ENCODE measurements around the gene PRCC.

PRCC gene

DNA sequence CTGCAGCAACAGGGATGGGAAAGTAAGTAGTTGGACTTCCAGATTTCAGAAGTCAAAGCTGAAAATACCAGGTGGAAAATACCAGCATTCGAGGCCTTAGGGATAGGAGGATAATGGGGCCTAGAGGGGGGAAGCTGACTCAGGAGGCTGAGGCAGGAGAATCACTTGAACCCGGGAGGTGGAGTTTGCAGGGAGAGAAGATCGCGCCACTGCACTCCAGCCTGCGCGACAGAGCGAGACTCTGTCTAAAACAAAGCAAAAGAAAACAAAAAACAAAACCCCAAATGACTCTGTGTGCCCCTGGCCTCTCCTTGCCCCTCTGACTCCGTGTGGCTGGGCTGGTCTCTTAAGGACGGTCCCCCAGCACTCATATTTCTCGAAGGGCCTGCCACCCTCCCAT is 46.0 kb downstream of the PRCC start:
- DNase-seq (ENCODE audit: low spot score) (no peak), FAIRE-seq (no peak)

DNA sequence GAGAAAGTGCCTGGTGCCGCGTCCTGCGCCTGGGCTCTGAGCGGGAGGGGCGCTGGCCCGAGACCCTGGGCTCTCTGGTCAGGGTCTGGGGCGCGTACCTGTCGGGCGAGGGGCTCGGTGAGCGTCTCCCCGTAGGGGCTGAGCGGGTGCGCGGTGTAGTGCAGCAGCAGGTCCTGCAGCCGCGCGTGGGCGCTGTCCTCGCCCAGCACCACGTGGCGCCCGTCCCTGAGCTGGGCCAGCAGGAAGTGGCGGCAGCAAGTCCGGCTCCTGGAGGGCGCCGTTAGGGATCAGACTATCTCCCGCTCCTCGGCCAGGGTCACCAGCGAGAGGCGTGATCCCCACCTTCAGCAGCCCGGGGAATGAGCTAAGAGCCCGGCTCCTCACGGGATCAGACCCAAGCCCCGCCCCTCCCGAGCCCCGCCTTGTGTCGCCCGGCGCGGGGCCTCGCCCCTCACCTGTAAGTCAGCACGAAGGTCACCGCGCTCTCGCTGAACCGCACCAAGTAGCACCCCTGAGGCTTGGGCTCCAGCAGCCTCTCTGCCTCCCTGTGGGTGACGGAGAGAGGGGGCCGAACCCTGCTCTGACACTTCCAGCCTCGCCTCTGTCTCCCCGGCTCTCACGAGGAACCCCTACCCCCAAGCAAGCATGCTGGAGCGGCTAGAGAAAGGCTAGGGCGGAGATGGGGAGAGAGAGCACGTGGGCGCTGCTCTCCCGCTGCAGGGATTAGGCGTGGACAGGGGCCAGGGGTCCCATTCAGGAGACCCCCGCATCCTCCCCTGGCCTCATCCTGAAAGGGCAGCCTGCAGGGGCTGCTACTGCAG is 46.6 kb downstream of the PRCC start:
- no peak for FAIRE-seq

DNA sequence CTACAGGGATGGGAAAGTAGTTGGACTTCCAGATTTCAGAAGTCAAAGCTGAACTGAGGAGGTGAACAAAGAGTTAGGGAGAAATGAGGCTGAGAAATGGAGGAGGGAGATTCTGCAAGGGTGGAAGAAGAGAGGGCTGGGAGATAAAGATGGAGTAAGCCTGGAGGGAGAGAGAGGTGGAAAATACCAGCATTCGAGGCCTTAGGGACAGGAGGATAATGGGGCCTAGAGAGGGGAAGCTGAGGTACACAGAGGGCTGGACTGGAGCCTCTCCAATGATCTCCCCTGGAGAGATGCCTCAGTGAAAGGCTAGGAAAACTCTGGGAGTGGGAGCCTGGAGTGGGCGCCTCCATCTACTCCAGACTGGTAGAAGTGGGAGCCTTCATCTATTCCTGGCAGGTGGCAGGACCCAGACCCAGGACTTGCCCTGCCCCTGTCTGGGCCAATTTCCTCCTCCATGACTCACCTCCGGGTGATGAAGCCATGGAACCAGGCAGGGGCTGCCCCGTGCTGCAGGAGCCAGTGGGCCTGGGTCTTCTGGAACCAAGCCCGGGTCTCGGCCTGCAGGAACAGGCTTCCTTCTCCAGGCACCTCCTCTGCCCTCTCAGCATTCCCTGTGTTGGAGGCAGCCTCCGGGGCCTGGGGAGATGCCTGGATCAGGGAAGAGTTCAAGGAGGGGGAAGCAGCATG is 47.4 kb downstream of the PRCC start:
- FAIRE-seq, result no peak

More for the DNA sequence above, 46.6 kb downstream of the PRCC start:
- DNase-seq (ENCODE audit: low spot score), result no peak

DNA sequence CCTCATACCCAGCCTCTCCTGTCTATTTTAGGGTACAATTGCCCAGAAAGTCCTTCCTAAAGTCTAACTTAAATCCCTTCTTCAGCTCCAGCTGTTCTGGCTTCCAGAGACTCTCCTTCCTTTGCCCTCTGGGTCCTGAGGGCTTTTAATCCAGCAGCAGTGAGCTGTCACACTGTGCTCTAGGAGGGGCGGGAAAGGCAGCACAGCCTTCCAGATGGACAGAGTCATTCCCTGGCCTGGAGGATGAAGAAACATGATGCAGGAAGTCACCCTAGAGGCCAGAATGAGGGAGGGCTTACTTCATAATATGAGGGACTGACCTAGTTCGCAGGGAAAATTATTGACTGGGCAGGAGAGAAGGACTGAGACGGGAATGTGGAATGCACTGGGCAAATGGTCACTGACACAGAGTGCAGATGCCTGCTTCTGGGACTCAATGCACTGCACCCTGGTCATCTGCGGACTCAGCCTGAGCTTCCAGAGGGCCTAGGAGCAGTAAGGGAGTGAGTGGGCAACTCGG is 48.0 kb downstream of the PRCC start:
- FAIRE-seq, result no peak
- DNase-seq (ENCODE audit: low spot score), result no peak

More for the DNA sequence above, 47.4 kb downstream of the PRCC start:
- peak; percentile 31 for DNase-seq (ENCODE audit: low spot score)

DNA sequence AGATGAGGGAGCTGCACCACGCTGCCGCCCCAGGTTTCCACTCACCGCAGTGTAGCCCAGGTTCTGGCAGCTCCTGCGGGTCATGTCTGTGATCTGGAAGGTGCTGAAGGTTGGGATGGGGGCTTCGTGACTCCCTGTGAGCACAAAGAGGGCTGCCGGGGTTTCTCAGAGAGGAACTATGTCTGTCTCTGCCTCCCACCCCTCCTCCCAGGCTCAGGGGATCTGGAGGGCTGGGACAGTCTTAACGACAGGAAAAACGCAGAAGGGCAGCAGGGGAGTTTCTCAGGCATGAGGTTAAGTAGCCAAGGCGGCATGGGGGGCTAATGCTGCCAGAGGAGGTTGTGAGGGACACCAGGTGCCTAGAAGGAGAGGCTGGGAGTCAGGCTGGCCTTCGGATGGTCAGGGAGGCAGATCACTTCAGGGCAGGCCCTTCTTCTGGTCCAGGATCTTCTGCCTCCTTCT is 48.7 kb downstream of the PRCC start:
- DNase-seq (ENCODE audit: low spot score) (no peak), FAIRE-seq (no peak)

DNA sequence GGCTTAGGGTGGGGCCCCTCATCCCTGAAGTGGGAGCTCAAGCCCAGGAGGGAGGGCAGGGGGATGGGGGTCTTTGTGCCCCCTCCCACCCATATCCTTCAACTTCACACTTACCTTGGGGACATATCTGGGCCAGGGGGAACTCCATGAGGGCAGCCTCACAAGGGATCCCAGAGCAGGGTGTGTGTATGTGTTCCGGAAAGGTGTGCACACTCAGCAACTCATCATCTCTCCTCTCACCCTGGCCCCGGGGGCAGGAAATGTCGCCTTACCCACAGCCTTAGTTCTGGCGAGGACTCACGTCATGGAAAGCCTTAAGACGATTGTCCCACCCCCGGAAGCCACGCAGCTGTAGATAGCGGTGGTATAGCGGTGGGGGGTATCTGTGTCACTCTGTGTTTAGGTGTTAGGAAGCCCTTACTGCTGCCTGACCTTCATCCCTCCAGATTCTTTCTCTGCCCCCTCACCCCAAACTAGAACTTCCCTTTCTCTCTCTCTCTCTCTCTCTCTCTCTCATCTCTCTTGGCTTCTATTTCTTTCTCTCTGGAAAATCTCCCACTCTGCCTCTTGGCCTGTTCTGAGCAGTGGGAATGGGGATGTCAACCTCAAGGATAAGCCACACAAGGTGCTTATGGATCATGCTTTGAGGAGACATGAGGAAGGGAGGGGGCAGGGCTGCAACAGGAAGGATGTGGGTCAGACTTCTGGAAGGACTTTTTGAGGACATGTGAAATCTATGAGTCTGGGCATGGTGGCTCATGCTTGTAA is 49.4 kb downstream of the PRCC start, which contains the start of gene SH2D2A:
Gene SH2D2A (minus strand): TSS at position 288 of the 768 bp plus-strand sequence. CDS start 140 bp downstream, at position 148.
- no peak for DNase-seq (ENCODE audit: low spot score)
- FAIRE-seq, result no peak

DNA sequence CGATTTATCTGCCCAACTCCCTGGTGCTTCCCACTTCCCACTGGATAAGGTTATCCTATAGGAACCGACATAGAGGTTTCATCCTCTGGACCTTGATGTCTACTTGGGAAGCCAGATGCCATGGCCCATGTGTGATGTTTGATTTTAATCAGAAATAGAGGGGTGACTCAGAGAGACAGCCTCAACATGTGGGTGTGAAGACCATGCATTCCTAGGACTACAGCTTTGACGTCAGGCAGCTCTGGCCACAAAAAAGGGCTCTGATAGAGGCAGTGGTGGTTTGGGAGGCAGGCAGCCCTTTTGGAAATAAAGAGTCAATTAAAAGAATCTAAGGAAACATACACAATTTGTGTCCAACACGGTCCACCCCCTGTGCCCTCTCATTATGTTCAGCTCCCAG is 54.5 kb downstream of the PRCC start:
- FAIRE-seq (no peak), DNase-seq (ENCODE audit: low spot score) (no peak)

DNA sequence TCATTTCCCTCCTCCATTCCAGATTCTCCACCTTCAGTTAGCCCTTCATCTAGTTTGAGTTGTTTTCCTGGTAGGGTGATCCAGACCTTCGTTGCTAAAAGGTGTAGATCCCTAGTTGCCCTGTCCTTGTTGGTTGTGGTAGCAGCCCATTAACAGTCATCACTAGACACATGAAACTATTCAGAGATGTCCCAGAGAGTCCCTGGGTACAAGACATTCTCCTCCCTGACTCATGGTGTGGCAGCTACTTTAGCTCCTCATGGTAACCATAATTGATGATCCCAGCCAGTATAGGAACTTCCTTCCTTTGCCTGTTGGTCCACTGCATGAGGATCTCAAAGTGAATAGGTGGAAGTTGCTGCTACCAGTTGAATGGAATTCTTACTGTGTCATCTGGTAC is 55.3 kb downstream of the PRCC start:
- DNase-seq (ENCODE audit: low spot score), result no peak
- no peak for FAIRE-seq

DNA sequence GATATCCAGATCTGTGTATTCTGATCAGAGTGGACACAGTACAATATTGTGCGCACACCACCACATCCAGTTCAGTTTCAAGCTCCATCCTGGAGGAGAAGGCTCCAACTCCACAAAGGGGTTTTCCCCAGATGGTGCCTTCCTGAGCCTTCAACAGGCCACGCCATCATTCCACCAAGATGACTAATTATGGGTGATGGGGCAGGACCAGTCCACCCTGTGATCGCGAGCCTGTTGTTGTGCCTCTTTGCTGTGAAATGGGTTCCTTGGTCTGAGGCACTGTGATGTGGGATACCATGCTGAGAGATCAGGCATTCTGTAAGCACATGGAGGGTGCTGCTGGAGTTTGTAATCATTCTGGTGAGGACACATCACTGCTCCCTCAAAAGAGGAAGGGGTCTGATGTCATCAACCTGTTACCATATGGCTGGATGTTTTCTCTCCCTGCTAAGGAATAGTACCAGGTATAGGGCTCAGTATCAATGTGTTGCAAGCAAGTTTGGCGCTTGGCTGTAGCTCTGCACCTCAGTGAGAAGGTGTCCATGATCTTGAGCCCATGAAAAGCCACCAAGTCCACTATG is 56.0 kb downstream of the PRCC start:
- no peak for FAIRE-seq
- no peak for DNase-seq (ENCODE audit: low spot score)

DNA sequence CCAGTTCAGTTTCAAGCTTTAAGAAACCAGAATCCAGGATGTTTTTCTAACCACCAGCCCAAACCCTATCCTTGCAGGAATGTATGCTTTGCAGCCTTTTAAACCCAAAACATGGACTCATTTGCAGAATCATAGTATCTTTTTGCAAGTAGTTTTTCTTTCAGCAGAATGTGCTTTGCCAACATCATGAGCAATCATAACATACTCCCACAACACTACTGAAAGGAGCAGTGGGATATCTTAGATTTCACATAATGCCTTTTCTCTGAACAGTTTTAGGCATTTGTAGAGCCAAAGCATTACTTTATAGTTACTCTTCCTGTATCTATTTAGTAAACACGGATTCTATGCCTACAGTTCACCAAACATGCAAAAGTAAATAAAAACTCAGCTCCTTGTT is 59.3 kb downstream of the PRCC start:
- FAIRE-seq (no peak), DNase-seq (ENCODE audit: low spot score) (no peak)

DNA sequence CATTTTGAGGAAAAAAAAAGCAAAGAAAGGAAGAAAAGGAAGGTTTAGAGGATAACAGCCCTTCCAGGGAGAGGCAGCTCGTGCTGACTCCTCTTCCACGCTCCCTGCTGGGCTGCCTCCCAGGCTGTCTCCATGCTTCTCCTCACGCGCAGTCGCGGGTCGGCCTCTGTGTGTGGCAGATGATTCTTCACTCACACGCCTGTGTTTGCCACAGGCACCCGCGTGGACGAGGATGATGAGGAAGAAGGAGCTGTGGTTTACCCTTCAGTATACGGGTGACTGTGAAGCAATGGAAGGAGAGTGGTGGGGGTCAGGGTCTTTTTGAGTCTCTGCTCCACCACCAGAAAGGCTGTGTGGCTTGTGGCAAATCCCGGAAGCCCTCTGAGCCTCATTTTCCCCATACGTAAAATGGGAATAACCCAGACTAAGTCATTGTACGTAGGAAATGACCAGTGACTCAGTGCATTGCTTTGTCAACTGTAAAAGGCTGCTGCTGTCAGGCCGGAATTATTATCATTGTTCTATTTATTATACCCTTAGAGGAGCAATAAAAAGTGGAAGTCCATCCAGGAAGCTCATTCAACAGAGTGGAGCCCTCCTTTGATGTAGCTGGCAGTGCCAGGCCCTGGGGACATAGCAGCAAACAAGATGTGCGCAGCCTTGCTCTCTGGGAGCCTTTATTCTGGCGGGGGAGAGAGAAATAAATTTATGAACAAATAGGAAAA is 61.2 kb downstream of the PRCC start:
- FAIRE-seq (no peak), DNase-seq (ENCODE audit: low spot score) (no peak)

DNA sequence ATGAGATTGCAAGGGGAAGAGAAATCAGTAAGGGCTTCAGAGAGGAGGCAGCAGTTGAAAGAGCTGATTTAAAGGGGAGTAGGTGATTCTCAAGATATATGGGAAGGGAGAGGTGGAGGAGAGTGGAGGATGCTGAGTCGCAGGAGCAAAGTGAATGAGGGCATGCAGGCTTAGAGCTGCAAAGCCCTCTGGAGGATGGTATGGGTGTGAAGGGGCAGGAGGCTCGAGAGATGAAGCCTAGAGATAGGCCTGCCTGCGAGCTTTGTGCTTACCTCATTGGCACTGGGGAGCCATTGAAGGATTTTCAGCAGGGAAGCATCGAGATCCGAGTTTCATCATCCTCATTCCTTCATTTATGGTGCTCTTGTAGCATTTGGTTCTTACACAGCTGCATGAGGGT is 65.1 kb downstream of the PRCC start:
- FAIRE-seq, result no peak
- DNase-seq (ENCODE audit: low spot score), result no peak

DNA sequence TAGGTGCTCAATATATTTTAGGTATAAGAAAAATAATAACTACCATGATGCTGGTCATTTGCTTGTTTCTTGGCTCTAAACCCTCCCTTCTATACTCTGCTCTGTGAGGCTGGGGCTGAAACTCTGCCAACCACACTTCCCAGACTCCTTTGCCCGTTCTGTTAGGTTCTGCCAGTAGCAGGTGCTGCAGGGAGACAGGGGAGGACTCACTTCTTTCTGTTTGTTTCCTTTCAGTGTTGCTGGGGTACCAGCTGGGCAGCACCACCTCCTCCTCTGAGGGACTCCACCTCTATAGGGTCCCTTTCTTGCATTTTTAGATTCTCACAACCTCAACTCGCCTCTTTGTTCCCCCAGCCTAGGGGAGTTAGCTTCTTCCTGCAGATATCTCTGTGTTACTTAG is 66.3 kb downstream of the PRCC start:
- FAIRE-seq (no peak), DNase-seq (ENCODE audit: low spot score) (no peak)

DNA sequence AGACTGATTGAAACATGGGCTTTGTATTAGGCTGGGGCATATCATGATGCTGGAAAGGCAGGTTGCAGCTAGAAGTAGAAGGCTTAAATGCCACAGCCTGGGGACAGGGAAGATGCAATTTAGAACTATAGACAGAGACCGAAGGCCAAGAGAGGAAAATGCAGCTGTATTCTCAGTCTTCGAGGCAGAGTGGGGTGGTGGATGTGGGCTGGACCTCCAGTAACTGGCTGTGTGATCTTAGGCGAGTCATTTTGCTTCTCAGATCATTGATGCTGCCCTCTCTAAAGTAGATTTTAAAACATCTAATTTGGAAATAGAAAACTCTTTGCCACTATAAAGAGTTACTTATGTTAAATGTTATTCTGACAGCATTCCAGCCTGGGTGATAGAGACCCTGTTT is 67.0 kb downstream of the PRCC start:
- DNase-seq (ENCODE audit: low spot score) (no peak), FAIRE-seq (no peak)

DNA sequence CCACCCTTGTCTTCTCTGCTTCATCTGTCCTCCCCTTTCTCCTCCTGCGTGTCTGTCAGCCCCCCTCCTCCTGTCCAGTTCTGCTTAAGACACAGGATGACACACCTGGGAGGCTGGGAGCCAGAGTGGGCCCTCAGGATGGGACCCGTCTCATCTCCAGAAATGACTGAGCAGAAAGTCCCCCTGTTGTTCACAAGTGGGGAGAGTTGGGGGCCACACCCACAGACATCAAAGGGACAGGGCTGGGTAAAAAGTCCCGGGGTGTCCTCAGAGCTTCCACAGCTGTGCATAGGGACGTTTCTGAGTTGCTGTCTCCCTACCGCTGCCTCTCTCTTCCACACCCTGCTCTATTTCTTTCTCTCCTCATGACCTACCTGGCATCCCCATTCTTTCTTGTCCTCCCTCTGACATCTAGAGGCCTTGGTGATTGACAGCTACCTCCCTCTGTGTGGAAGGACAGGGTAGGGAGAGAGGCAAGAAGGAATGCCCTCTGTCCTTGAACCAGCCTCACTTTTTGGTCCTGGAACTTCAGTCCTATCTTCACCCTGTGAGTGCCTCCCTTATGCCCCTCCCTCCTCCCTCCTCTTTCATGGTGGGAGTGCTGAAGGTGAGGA is 68.8 kb downstream of the PRCC start:
- FAIRE-seq (no peak), DNase-seq (ENCODE audit: low spot score) (no peak)

DNA sequence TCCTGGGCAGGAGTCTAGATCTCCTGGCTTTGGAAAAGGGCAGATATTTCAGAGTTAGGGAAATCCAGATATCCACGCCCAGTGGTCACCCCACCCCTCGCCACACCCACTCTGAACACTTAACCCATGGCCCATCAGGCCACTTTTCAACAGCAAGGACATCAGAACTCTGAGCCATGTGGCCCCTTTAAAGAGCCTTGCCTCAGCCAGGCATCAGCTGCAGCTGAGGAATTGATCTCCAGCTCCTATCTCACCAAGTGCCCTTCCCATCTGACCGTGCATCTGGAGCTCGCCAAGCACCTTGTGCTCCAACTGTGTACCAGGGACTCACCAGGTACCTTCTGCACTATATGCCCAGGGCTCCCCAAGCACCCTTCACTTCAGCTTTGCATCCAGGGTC is 69.6 kb downstream of the PRCC start:
- FAIRE-seq (no peak), DNase-seq (ENCODE audit: low spot score) (no peak)

DNA sequence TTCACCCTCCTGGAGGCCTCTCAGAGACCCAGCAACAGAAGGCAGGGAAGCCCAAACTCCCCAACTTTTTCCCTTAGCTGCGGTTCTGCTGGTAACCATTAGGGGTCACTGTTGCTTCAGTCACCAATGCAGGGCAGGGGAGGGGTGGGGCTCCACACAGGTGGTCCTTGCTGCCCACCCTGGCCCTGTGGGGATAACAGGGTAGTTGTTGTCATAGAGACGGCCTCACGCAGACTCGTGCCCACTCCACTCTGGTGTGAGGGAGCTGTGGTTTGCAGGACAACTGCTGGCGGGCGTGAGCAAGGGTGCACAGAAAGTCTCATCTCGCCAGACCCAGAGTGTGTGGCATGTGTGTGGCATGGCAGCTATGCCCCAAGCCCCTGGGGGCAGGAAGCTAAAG is 71.6 kb downstream of the PRCC start:
- DNase-seq (ENCODE audit: low spot score) (peak; percentile 59), FAIRE-seq (no peak)

DNA sequence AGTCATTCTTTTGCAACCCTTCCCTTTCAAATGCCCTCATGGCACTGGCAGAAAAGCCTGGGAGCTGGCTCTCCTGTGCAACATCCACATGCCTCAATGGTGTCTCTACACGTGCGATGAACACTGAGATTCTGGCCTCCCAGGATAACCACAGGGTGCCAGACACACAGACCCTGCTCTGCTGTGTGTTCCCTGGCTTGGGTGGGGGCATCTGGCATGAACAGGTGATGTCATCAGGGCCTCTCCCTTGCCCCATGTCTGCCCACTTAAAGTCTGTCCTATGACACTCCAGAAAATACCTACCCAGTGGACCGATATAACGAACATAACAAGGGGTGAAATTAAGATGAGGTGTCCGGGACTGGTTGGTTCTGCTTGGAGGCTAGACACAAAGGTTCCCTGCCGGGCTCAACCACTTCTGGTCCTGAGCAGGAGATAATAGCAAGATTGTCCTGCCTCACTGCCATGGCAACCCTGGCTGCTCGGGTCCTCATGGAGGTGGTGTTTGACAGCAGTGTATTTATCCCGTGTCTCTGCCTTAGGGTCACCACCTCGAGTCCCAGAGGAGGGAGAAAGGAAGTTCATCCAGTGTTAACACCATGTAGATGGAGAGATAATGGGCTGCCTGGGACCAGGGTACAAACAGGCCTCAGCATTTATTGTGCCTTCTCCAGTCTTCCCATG is 72.2 kb downstream of the PRCC start:
- no peak for DNase-seq (ENCODE audit: low spot score)
- FAIRE-seq, result no peak

DNA sequence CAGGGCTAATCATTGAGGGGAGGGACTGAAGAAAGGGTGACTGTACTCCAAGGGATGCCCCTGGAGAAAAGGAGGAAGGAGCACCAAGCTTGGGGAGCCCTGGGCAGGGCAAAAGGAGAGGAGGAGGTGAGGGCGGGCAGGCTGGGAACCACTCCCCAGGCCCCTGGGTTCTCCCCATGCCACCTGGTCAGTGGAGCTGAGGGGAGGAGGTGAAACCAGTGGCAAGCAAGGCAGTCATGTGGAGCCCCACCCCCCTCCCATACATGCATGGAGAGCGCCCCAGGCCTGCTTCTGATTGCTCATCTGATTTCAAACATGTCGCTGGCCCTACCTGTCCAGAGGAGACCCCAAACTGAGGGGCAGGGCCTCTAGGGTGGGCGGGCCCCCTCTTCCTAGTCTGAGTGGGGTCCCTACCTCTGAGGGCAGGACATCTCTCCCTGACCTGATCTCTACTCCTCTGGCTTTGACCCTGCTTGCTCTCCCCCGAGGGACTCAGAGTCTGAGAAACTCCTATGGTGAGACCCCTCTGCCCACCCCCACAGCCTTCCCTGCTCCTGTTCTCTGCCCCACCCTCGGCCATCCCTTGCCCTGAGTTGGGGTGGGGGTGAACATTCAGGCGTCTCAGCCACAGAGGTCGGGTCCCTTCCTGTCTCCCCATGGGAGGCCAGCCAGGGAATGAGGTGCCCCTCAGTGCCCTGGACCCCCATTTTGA is 73.0 kb downstream of the PRCC start:
- FAIRE-seq, result no peak
- no peak for DNase-seq (ENCODE audit: low spot score)
